COLO829 (cell line): ENCODE measurements around the gene ULK3.
"Not testable (repeated sequence)": the region's sequence is repeated elsewhere in the genome, so short reads cannot be mapped to it uniquely, and the experiment has no call there.

Experiments used
- DNase-seq: peaks from one replicate; pipeline ENCODE4 v3.0.0; 2012; ENCODE audit warnings: low spot score

ULK3 gene

GRCh38 chr15:74842581-74843444, at the start of gene ULK3:
TSS of gene ULK3 (minus strand) at chr15:74843156. CDS start at chr15:74843105, 51 bp downstream.
- DNase-seq: peak; percentile 88

- DNase-seq: no peak
These were observed 49.4 kb upstream of the ULK3 start for GRCh38 chr15:74892313-74892712.

GRCh38 chr15:74891469-74891868, 48.5 kb upstream of the ULK3 start:
- no peak for DNase-seq

- DNase-seq: no peak
These were observed 47.7 kb upstream of the ULK3 start for GRCh38 chr15:74890665-74890960.

GRCh38 chr15:74889883-74890664, 47.1 kb upstream of the ULK3 start, which contains the start of gene MPI:
TSS of gene MPI (plus strand) at chr15:74890042. CDS start at chr15:74890074, 32 bp downstream.
- DNase-seq: peak; percentile 79

GRCh38 chr15:74889390-74889882, 46.5 kb upstream of the ULK3 start:
- no peak for DNase-seq

- DNase-seq: no peak
These were observed 45.8 kb upstream of the ULK3 start for GRCh38 chr15:74888716-74889115.

GRCh38 chr15:74887537-74888193, 44.7 kb upstream of the ULK3 start:
- DNase-seq: not testable (repeated sequence)

- no peak for DNase-seq
These were observed 42.5 kb upstream of the ULK3 start for GRCh38 chr15:74885461-74885860.

- DNase-seq: no peak
These were observed 41.7 kb upstream of the ULK3 start for GRCh38 chr15:74884428-74885223.

- DNase-seq: no peak
These were observed 39.6 kb upstream of the ULK3 start for GRCh38 chr15:74882528-74882927.

GRCh38 chr15:74878273-74878672, 35.3 kb upstream of the ULK3 start:
- DNase-seq: no peak

GRCh38 chr15:74873756-74874424, 30.9 kb upstream of the ULK3 start:
- DNase-seq: no peak

- peak; percentile 79 for DNase-seq
These were observed 30.2 kb upstream of the ULK3 start, which contains the start of gene SCAMP2 for GRCh38 chr15:74873036-74873755. TSS of gene SCAMP2 (minus strand) at chr15:74873365. CDS start at chr15:74873255, 110 bp downstream.

GRCh38 chr15:74872702-74873035, 29.7 kb upstream of the ULK3 start:
- DNase-seq: no peak

- DNase-seq: no peak
These were observed 27.7 kb upstream of the ULK3 start for GRCh38 chr15:74870436-74871215.

- DNase-seq: no peak
These were observed 26.9 kb upstream of the ULK3 start for GRCh38 chr15:74869726-74870407.

GRCh38 chr15:74869372-74869725, 26.4 kb upstream of the ULK3 start:
- DNase-seq: no peak

- no peak for DNase-seq
These were observed 25.1 kb upstream of the ULK3 start for GRCh38 chr15:74868059-74868458.
